GM21576 (cell line): ENCODE measurements around the gene FLNB.
A peak's percentile ranks its signal among the peaks of the same experiment; 100 is the strongest.

Experiments
- ATAC-seq: cut with Tn5 transposase; IDR thresholded peaks from one replicate; pipeline ENCODE4 v1.9.1; 2021; ENCODE audit warnings: mild to moderate bottlenecking, moderate library complexity; ENCODE audit not compliant: unreplicated experiment

Gene FLNB

DNA sequence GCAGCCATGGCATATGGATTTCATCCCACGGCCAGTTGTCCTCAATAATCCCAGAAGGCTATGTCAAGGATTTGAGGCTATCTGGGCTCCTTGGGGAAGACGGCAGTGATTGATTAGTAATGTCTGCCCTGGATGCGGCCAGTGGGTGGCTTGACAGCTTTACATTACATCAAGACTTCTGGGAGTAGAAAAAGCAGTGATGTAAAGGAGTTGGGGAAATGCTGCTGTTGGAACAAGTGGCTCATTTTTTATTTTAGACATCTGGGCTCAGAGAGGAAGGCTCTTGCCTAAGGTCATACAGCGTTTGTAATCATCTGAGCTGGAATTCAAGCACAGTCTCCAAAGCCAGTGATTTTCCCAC lies 94.1 kb downstream of the FLNB start:
- ATAC-seq, result no peak

DNA sequence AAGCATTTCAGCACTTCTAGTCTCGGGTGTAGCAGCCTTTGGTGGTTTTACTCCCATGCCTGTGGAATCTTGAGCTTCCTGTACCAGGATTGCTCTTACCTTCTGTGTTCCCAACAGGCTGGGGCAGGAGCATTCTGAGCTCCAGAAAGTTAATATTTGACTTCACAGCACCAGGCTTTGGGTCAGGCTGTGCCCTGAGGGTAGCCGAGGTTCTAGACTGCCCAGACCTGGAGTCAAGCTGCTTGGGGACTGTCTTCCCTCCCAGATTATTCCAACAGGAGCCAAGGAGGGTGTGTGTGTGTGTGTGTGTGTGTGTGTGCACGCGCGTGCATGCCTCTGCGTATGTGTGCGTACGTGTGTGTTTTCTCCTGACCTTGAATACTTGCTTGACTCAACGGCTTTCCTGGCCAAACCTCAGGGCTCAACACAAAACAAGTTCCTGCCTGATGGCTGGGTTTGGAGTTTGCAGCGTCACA lies 94.8 kb downstream of the FLNB start:
- ATAC-seq, result no peak

DNA sequence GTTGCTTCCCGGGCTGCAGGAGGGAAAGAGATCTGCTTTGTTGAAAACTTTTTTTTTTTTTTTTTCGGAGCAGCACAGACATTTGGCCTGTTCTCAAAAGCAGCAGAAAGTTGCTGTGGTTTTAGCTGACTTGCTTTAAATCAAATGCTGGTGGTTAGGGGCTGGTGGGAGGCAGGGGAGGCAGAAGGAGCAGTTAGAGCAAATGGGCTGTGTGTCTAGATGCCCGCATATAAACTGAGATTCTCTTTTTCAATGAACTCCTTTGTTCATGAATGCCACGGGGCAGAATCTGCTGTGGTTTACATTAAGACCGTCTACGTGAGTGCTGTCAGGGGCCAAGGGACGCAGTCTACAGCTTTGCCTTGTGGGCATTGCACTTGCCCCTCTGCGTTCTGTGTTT lies 95.9 kb downstream of the FLNB start:
- ATAC-seq, result no peak

DNA sequence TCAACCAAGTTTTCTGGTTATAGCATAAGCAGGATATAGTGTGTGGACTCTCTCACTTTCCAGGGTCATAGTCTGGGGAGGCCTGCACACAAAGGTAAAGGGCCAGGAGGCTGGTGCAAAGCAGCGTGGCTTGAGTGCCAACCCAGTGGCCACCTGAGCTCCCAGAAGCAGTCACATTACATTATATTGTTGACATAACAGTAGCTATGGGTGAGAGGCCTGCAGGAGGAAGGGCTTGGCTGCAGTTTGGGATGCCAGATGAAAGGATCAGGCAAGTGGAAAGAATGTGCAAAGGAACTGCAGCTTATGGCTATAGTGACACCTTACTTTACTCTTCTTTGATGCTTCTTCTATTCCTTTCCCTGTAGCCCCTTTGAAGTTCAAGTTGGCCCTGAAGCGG lies 96.5 kb downstream of the FLNB start:
- no peak for ATAC-seq

DNA sequence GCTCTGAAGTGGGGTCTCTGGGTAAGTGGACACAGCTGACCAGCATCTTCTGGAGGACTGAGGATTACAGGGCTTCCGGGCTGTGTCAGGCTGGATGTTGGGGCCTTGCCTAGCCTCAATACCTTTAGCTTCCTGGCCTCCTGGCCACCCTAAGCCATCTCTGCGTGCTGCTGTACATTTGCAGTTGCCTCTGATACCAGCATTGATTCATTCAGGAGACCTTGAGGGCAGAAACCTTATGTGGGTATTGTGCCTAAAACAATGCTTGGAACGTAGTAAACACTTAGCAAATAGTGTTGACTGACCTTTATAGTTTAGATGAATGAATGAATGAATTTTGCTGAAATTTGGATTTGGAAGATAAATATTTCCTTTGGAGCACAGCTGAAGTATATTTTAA lies 97.0 kb downstream of the FLNB start:
- ATAC-seq, result no peak

DNA sequence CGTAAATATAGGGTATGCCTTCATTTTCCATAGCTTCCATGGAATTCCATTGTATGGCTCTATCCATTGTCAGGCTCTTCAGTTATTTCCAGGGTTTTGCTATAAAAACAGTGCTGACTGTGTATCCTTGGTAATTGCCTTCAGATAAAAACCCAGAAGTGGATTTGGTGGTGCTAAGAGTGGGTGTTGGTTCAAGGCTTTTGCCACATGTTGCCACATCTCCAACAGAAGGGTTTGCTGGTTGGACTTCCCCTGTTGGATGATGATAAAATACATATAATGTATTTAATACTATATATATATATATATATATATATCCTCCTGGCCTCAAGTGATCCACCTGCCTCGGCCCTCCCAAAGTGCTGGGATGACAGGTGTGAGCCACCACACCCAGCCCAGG lies 97.8 kb downstream of the FLNB start:
- no peak for ATAC-seq

DNA sequence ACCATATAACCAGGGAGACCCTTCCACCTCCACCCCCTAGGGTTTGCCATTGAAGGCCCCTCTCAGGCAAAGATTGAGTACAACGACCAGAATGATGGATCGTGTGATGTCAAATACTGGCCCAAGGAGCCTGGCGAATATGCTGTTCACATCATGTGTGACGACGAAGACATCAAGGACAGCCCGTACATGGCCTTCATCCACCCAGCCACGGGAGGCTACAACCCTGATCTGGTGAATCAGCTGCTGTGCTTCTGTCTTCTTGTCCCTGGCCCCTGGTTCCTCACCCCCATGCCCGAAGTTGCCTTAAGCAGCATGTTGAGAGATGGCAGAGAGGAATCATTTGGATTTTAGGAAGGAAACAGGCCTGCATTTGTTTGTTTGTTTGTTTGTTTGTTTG lies 98.4 kb downstream of the FLNB start:
- no peak for ATAC-seq

DNA sequence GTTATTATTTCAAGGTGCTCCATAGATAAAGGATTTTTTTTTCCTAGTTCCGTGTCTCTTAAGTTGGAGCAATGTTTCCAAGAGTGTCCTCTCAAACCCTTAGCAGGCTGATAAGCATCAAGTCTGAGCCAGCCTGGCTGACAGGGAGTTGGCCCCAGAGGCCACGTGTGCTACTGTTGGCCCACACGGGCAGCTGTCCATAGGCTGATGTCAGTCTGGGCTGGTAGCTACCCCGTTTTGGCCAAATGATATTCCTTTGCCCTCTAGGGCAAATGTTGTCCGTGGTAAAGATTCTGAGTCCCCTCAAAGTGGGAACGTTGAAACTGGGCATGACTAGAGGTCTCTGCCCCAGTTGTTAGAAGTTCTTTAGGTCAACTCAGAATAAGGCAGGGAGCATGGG lies 99.4 kb downstream of the FLNB start:
- no peak for ATAC-seq

DNA sequence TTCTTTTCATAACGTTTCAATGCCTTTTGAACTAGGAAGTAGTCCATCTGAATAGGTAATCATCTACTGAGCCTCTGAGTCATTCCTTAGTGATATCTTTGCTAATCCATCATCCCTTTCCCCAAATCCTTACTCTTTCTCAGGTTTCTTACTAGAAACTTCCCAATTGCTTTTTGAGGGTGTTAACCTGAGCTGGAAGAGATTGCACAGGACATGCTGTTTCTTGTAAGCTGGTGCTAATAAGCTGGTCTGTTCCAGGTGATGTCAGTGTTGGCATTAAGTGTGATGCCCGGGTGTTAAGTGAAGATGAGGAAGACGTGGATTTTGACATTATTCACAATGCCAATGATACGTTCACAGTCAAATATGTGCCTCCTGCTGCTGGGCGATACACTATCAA lies 101.5 kb downstream of the FLNB start:
- ATAC-seq, result no peak

DNA sequence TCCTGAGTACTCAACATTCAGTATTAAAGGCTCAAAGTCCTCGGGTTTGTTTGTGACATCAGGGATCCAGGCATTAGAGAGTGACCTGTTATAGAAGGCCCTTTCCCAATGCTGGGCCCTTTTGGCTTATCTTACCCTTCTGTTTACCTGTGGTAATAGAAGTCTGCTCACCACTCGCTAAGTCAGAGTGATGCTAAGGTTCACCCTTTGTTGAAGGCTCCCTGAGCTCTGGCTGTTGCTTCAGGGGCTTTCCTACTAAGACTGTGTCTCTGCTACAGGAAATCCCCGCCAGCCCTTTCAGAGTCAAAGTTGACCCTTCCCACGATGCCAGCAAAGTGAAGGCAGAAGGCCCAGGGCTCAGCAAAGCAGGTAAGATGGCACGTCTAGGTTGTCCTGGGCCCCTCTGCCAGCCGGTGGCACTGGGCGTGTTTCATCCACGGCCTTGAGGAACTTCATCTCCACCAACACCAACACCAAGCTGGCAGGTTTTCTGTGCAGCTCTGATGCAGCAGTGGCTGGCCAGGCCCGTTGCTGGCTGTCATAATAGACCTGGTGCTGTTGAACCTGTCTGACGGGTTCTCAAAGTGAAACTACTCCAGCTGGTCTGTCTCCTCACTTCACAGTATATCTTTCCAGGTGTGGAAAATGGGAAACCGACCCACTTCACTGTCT lies 103.4 kb downstream of the FLNB start:
- ATAC-seq, result peak; percentile 35

DNA sequence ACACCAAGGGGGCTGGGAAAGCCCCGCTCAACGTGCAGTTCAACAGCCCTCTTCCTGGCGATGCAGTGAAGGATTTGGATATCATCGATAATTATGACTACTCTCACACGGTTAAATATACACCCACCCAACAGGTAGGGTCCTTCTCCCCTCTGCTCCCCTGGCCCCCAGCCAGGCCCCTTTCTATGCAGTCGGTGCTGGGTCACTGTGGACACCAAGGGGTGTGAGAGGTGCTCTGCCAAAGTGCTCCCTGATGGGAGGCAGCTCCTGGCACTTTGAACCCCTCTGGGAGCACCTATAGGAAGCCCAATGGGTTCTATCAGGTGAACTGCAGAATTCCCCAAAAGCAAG lies 103.9 kb downstream of the FLNB start:
- no peak for ATAC-seq

DNA sequence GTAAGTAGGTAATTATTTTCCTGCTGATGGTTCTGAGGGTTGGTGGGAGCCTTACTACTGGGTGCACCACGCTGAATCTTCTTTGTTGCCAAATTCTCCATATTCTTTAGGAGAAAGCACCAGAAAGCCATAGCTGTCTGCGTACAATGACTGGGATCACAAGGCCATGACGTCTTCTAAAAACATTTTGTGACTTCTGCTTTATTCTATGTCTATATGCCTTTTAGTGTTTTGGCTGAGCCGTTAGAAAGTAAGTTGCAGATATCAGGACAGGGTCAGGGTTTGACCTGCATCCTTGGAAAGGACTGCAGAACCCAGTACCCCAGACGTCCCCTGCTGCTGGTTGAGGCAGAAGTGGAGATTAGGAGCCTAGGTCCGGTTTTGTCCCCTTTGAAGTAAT lies 107.0 kb downstream of the FLNB start:
- no peak for ATAC-seq

DNA sequence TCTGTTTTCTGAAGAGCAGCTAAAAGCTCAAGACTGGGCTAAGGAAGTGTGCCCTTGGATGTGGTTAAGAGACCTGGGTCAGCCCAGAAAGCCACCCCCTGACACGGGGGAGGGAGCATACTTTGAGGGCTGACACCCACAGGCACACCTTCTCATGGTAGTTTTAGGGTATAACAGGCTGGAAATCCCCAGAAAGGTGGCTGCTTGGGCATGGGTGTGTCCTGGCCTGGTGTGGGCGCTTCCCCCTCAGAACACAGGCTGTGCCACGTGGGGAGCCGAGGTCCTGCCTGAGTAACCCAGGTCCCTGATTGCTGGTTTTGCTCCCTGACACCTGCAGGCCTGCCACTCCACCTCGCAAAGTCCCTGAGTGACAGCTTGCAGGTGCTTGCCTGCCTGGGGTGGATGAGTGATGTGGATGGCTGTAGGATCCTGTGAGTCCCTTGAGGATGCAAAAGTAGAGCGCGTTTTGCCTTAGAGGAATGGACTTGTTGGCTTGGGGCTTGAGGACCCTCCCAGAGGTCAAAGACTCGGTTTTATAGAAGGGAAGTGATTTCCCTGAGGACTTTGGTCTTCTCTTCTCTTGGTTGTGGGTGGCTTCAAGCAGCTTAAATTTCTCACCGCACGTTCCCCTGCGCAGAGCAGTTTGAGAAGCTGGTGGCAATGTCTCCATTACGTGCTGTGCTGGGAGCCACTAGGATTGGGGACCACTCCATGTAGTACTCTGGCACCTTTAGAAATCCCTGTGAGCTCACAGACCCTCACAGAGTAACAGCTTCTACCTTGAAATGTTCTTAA lies 108.1 kb downstream of the FLNB start:
- peak; percentile 76 for ATAC-seq

DNA sequence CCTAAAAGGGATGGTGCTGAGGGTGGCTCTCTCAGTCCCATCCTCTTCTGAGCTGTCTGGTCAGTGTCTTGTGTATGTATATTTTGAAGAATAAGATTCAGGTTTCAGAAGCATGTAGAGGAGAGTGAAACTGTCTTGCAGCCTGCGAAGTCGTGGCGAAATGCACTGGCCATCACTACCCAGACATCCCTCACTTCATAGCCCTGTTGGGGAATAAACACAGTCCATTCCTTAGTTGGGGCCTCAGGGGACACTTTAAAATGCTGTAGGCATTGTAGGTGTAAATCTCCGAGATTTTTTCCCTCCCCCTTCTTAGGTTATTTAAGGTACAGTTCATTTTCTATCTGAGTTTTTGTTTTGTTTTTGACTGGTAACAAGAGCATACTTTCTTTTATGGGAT lies 108.8 kb downstream of the FLNB start:
- no peak for ATAC-seq

DNA sequence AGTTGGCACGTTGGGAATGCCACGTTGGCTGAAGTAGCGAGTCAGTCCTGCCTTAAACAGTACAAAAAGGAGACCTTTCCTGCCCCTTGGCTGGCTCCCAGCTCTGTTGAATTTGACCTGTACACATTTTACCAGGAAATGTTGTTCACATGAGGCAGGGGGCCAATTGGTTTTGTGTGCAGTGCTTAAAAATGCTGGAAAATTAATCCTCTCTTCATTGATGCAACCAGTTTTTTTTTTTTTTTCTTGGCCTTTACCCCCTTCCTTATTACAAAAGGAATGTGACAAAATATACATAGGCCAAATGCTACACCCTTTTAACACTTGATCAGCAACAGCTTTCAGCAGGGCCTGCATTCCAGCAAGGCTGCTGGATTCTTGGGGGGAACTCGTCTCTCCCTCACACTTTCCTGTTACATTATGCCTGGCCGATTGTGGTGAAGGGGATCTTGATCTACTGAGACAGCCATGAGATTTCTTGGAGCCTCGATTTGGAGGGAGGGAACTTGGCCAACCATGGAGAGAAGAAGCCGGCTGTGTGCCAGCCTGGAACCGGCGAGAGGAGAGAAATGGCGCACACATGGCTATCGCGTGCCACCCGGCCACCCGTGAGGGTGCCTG lies 109.4 kb downstream of the FLNB start:
- ATAC-seq, result no peak

DNA sequence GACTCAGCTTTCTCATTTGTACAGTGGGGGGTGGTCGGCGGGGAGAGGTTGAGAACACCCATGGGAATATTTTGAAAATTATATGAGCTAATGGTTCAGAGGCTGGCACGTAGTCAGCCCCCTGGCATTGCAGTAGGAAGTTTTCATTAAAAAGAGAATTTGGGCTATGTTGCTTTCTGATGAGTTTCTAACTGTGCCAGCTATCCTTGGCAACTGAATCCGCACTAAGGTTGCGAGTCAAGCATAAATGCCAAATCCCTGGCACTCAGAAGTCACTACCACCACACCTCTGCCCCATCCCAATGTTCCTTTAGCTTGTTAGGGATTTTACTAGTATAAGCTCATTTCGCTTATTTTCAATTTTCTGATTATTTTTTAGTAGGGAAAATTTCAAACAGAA lies 111.0 kb downstream of the FLNB start:
- no peak for ATAC-seq

DNA sequence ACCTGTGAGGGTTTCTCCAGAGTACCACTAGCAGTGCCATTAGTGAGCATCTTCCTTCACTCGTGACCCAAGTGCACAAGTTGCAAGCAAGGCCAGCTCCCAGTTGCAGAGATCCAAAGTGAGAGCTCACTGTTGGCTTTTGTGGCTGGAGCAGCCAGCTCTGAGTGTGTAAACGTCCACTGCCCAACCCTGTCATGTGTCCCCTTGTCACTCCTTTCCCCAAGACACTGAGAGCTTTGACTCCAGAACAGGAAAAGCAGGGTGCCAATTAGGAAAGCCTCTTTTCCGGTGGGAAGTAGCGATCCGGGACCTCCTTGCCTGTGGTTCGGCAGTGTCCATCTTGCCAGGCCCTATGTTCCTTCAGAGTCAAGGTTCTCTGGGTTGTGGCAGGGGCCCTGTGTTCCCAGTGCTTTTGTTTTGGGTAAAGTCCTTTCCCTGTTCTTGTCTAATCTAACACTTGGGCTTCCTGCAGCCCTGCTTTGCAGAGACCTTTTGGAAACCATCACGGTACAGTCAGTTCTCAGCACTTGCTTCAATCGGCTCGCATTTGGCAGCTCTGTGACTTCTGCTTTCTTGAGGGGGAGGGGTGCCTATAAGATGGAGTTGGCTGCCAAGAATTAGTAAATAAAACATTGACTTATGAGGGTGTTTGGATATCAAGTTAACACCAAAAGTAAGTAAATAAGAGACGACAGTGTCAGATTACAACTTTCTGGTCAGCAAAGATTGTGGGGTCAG lies 112.0 kb downstream of the FLNB start:
- ATAC-seq, result no peak

DNA sequence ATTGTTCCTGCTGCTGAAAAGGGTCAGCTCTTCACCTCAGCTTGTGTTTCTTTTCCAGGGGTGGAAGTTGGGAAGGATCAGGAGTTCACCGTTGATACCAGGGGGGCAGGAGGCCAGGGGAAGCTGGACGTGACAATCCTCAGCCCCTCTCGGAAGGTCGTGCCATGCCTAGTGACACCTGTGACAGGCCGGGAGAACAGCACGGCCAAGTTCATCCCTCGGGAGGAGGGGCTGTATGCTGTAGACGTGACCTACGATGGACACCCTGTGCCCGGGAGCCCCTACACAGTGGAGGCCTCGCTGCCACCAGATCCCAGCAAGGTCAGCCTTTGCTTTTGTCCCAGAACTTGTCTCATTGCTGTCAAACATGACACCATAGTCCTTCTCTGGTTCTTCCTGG lies 113.0 kb downstream of the FLNB start:
- ATAC-seq, result no peak

DNA sequence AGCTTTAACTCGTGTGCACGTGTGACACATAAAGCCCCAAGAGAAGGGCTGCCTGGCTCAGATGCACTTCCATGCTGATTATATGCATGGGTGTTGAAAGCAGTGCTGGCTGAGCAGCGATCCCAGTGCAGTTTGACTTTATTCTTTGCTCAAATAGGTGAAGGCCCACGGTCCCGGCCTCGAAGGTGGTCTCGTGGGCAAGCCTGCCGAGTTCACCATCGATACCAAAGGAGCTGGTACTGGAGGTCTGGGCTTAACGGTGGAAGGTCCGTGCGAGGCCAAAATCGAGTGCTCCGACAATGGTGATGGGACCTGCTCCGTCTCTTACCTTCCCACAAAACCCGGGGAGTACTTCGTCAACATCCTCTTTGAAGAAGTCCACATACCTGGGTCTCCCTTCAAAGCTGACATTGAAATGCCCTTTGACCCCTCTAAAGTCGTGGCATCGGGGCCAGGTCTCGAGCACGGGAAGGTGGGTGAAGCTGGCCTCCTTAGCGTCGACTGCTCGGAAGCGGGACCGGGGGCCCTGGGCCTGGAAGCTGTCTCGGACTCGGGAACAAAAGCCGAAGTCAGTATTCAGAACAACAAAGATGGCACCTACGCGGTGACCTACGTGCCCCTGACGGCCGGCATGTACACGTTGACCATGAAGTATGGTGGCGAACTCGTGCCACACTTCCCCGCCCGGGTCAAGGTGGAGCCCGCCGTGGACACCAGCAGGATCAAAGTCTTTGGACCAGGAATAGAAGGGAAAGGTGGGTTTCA lies 114.9 kb downstream of the FLNB start:
- ATAC-seq, result no peak

DNA sequence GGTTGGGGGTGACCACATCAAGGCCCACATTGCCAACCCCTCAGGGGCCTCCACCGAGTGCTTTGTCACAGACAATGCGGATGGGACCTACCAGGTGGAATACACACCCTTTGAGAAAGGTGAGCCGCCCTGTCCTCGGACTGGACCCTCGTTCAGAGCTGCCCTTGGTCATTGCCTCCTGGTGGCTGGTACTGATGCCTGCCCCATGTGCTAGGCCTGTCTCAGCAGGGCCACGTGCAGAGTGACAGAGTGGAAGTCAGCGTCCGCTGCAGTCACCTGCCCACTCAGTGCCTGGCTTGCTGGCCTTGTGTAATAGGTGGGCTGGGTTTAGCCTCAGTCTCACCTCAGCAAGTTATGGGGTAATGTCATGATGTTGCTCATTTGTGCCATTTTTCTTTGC lies 116.2 kb downstream of the FLNB start:
- ATAC-seq, result no peak
